PC-3 (cell line): ENCODE data around the gene EPS8.

Source experiments
- EZH2 ChIP-seq: fragments of 300-600 bp; sonication (generic); IDR thresholded peaks from one replicate; pipeline ENCODE4 v1.6.1; 2017; ENCODE audit warnings: antibody characterized with exemption, mild to moderate bottlenecking, low read length; ENCODE audit not compliant: unreplicated experiment
- EZH2phosphoT487 ChIP-seq: fragments of 300-600 bp; sonication (generic); IDR thresholded peaks from 2 replicates; pipeline ENCODE4 v1.6.1; 2018; ENCODE audit warnings: mild to moderate bottlenecking, antibody characterized with exemption, low read length, borderline replicate concordance
- TF ChIP-seq, protein P1 (sequence below): fragments of 300-600 bp; sonication (generic); conservative IDR thresholded peaks from 2 replicates; pipeline ENCODE4 v1.5.1; 2017; ENCODE audit warnings: antibody characterized with exemption, low read depth, mild to moderate bottlenecking, low read length

DNA sequence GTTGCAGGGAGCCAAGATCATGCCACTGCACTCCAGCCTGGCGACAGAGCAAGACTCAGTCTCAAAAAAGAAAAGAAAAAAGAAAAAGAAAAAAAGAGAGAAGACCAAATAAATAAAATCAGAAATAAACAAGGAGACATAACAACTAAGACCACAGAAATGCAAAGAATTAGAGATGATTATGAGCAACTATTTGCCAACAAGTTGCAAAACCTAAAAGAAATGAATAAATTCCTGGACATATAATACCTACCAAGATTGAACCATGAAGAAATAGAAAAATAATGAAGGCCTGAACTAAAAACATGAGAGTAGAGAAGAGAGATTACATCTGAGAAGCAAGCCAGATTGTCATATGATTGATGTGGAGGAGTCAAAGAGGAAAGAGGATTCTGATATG is 17.6 kb upstream of the EPS8 start:
- no peak for TF ChIP-seq EZH2
- TF ChIP-seq, protein P1, sequence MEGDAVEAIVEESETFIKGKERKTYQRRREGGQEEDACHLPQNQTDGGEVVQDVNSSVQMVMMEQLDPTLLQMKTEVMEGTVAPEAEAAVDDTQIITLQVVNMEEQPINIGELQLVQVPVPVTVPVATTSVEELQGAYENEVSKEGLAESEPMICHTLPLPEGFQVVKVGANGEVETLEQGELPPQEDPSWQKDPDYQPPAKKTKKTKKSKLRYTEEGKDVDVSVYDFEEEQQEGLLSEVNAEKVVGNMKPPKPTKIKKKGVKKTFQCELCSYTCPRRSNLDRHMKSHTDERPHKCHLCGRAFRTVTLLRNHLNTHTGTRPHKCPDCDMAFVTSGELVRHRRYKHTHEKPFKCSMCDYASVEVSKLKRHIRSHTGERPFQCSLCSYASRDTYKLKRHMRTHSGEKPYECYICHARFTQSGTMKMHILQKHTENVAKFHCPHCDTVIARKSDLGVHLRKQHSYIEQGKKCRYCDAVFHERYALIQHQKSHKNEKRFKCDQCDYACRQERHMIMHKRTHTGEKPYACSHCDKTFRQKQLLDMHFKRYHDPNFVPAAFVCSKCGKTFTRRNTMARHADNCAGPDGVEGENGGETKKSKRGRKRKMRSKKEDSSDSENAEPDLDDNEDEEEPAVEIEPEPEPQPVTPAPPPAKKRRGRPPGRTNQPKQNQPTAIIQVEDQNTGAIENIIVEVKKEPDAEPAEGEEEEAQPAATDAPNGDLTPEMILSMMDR, result no peak
- no peak for TF ChIP-seq EZH2phosphoT487
